ENCODE measurements around the gene SEC14L1. TPM values are rescaled to one million over a fixed set of nuclear protein-coding genes. Genes with fewer than 3 reads are reported as not detected.

Gene SEC14L1
- polyA plus RNA-seq, 2 of the 4 experiments (the other 2 are of a cell fraction): 27.5 to 40.4 TPM

- no peak for ATAC-seq
- no peak for FAIRE-seq
- CTCF ChIA-PET: interaction anchor here (0.6 to 2.4 kb wide), 6 partner anchors 11 to 112 kb away, joined by 3 to 6 read pairs (median 3); no protein-coding TSS in a partner anchor
Measured at GRCh38 chr17:77115510-77115909, 25.3 kb upstream of the SEC14L1 start.

GRCh38 chr17:77115947-77116346 lies 24.8 kb upstream of the SEC14L1 start:
- FAIRE-seq (no peak), ATAC-seq (no peak), DNase-seq (ENCODE audit: low read depth in 1 of 2, low spot score in 1 of 2) (no peak)
- Histone ChIP-seq H3K9me3 (no peaks in the 10 kb centered on the region), H3K4me3 (no peak overlapping the region), H3K27ac (no peak overlapping the region), H3K4me2 (no peak overlapping the region), H3K4me1 (peaks cover under 1% of the 10 kb centered on the region)
- WGBS (ENCODE audit: missing lambda C conversion rate): 78% methylated on average over 5 of the region's 5 CpGs
- POLR2A ChIA-PET: interaction anchor here (1.2 kb wide), 1 partner anchor 28 kb away, joined by 5 read pairs; no protein-coding TSS in a partner anchor
- TF ChIP-seq REST (IDR thresholded peaks at IDR 0.05): no peak
- no peak for TF ChIP-seq HOXB13 (CRISPR knock-in tag; IDR thresholded peaks at IDR 0.05; ENCODE audit: low read depth)
- no peak for TF ChIP-seq CTCF (IDR thresholded peaks at IDR 0.05)
- TF ChIP-seq NR3C1 (IDR thresholded peaks at IDR 0.05): no peak
- TF ChIP-seq JUNB (IDR thresholded peaks at IDR 0.05): no peak
- TF ChIP-seq BCL3 (IDR thresholded peaks at IDR 0.05): no peak
- CTCF ChIA-PET: interaction anchor here (1.6 to 2.4 kb wide), 2 partner anchors 14 to 51 kb away, joined by 3 to 6 read pairs; no protein-coding TSS in a partner anchor

More at GRCh38 chr17:77115510-77115909, 25.3 kb upstream of the SEC14L1 start:
- 79% methylated on average over 2 of the region's 2 CpGs for WGBS (ENCODE audit: missing lambda C conversion rate)
- Histone ChIP-seq H3K27ac (no peak overlapping the region), H3K4me1 (no peaks in the 10 kb centered on the region), H3K9me3 (no peaks in the 10 kb centered on the region), H3K4me2 (no peak overlapping the region), H3K4me3 (no peak overlapping the region)
- DNase-seq (ENCODE audit: low read depth in 1 of 2, low spot score in 1 of 2): no peak
- TF ChIP-seq ZFP36 (IDR thresholded peaks at IDR 0.05; ENCODE audit: borderline replicate concordance, partially characterized antibody): no peak
- no peak for TF ChIP-seq ATOH8 (CRISPR knock-in tag; IDR thresholded peaks at IDR 0.05; ENCODE audit: low read depth)
- POLR2A ChIA-PET: interaction anchor here (1.2 kb wide), 1 partner anchor 27 kb away, joined by 5 read pairs; no protein-coding TSS in a partner anchor

- no peak for FAIRE-seq
- no peak overlapping the region for H3K4me2 ChIP-seq
Measured at GRCh38 chr17:77116371-77116860, 24.4 kb upstream of the SEC14L1 start.

GRCh38 chr17:77117415-77117814 lies 23.4 kb upstream of the SEC14L1 start:
- FAIRE-seq (no peak), ATAC-seq (no peak), DNase-seq (ENCODE audit: low read depth in 1 of 2, low spot score in 1 of 2) (no peak)
- POLR2A ChIA-PET: no interaction called here
- Histone ChIP-seq H3K27ac (no peak overlapping the region), H3K9me3 (no peaks in the 10 kb centered on the region), H3K4me3 (no peak overlapping the region), H3K4me1 (peaks cover 15% of the 10 kb centered on the region), H3K4me2 (no peak overlapping the region)
- 89% methylated on average over 4 of the region's 4 CpGs for WGBS (ENCODE audit: missing lambda C conversion rate)
- TF ChIP-seq NR3C1 (IDR thresholded peaks at IDR 0.05): no peak
- TF ChIP-seq TFCP2L1 (CRISPR knock-in tag; IDR thresholded peaks at IDR 0.05): no peak
- TF ChIP-seq RAD21 (conservative IDR thresholded peaks at IDR 0.05 in 1 of 2, IDR thresholded peaks at IDR 0.05 in 1 of 2): no peak
- TF ChIP-seq HOXB5 (CRISPR knock-in tag; IDR thresholded peaks at IDR 0.05): no peak
- TF ChIP-seq CEBPB (IDR thresholded peaks at IDR 0.05): no peak
- TF ChIP-seq MAFK (IDR thresholded peaks at IDR 0.05; ENCODE audit: partially characterized antibody): no peak
- TF ChIP-seq HOXB13 (CRISPR knock-in tag; IDR thresholded peaks at IDR 0.05; ENCODE audit: low read depth): no peak
- no peak for TF ChIP-seq PHF8 (IDR thresholded peaks at IDR 0.05; ENCODE audit: borderline replicate concordance, low read depth)
- no peak for TF ChIP-seq CTCF (IDR thresholded peaks at IDR 0.05)
- no peak for TF ChIP-seq KDM5A (IDR thresholded peaks at IDR 0.05)
- TF ChIP-seq EHF (CRISPR knock-in tag; IDR thresholded peaks at IDR 0.05): no peak
- CTCF ChIA-PET: interaction anchor here (0.6 to 1.7 kb wide), 8 partner anchors 11 to 322 kb away, joined by 3 to 11 read pairs (median 3); no protein-coding TSS in a partner anchor

More at GRCh38 chr17:77116371-77116860, 24.4 kb upstream of the SEC14L1 start:
- POLR2A ChIA-PET: no interaction called here
- no peak for DNase-seq (ENCODE audit: low read depth in 1 of 2, low spot score in 1 of 2)
- Histone ChIP-seq H3K9me3 (no peaks in the 10 kb centered on the region), H3K27ac (no peak overlapping the region), H3K4me3 (no peak overlapping the region), H3K4me1 (peaks cover 5% of the 10 kb centered on the region)
- CTCF ChIA-PET: interaction anchor here (1.3 to 1.7 kb wide), 4 partner anchors 21 to 51 kb away, joined by 3 to 11 read pairs (median 4); no protein-coding TSS in a partner anchor
- WGBS (ENCODE audit: missing lambda C conversion rate): 92% methylated on average over 3 of the region's 3 CpGs
- no peak for ATAC-seq
- TF ChIP-seq HEYL (CRISPR knock-in tag; IDR thresholded peaks at IDR 0.05): no peak

Measured in A549 (cell line).